Astrocyte (in vitro differentiated cells and primary cell): Measurements from ENCODE around the gene THSD7B.

ENCODE experiments used
- EZH2 ChIP-seq: IDR thresholded peaks from 2 replicates; pipeline ENCODE4 v1.6.1; 2012; ENCODE audit warnings: mild to moderate bottlenecking, low read length, inconsistent platforms; ENCODE audit not compliant: insufficient read depth
- TF ChIP-seq, protein P1 (sequence below): IDR thresholded peaks from 2 replicates; pipeline ENCODE4 v1.5.1; 2011; ENCODE audit warnings: low read depth, mild to moderate bottlenecking, inconsistent platforms, low read length, moderate library complexity; ENCODE audit not compliant: insufficient read depth

DNA sequence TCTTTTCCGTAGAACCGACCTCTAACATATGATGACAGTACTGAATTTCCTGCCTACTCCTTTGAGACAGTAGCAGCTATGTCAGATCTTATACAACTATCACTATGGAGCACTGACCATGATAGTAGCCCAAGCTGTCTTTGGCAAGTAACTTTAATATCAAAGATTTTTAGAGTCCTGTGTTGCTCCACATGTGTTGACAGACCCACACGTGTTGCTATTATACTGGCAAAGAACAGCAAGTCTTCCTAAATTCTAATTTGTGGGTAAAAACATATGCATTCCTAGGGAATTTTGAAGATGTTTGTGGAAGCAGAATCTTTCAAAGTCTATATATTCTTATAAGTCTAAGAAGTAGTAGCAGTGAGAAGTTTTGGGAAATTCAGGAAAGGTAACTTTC, 953.4 kb downstream of the THSD7B start:
- TF ChIP-seq, protein P1, sequence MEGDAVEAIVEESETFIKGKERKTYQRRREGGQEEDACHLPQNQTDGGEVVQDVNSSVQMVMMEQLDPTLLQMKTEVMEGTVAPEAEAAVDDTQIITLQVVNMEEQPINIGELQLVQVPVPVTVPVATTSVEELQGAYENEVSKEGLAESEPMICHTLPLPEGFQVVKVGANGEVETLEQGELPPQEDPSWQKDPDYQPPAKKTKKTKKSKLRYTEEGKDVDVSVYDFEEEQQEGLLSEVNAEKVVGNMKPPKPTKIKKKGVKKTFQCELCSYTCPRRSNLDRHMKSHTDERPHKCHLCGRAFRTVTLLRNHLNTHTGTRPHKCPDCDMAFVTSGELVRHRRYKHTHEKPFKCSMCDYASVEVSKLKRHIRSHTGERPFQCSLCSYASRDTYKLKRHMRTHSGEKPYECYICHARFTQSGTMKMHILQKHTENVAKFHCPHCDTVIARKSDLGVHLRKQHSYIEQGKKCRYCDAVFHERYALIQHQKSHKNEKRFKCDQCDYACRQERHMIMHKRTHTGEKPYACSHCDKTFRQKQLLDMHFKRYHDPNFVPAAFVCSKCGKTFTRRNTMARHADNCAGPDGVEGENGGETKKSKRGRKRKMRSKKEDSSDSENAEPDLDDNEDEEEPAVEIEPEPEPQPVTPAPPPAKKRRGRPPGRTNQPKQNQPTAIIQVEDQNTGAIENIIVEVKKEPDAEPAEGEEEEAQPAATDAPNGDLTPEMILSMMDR = no peak
- no peak for TF ChIP-seq EZH2
